Ammon's horn (tissue), 1 donor: ENCODE results near the gene SERTAD2.

Experiments used
- DNase-seq: peaks from one replicate; pipeline ENCODE4 v3.0.0-alpha.2; 2016; ENCODE audit warnings: low spot score

The SERTAD2 gene

DNA sequence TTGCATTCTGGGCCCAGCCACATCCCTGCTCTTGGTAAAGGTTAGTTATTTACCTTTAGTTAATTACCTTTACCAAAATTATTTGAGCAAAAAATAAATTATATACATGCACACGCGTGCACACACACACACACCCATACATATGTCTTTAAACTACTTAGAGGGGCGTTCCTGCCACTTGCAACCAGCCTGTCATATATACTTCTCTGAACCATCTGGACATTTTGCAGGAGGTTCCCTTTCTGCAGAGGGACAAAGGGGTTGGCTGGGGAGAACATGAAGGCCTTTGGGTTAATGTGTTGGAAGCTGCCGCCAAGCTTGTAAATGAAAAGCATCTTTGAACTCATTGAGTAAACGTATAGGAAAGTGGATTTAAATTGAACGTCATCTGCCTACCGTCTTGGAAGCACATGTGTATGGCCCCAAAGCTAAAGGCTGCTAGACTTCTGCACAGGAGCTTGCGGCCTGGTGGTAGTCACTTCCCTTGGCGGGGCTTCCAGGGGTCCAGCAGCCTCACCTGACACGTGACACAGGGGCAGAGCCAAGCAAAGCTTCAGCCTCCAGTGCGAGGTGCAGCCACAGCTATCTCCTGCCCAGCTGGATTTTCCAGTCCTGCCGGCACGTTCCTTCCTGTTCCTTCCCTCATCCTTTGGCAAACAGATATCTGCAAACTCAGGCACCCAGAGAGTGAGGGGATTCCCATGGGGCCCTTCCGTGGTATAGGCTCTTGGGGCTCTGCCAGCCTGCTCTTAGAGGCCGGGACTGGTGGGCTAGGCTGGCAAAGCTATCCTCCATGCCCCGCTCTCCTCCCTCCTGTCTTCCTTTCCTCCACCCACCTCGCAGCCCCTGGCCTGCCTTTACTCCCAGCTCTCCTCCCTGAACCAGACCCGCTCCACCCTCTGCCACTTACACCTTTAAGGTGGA, 46.1 kb downstream of the SERTAD2 start:
- DNase-seq = no peak

DNA sequence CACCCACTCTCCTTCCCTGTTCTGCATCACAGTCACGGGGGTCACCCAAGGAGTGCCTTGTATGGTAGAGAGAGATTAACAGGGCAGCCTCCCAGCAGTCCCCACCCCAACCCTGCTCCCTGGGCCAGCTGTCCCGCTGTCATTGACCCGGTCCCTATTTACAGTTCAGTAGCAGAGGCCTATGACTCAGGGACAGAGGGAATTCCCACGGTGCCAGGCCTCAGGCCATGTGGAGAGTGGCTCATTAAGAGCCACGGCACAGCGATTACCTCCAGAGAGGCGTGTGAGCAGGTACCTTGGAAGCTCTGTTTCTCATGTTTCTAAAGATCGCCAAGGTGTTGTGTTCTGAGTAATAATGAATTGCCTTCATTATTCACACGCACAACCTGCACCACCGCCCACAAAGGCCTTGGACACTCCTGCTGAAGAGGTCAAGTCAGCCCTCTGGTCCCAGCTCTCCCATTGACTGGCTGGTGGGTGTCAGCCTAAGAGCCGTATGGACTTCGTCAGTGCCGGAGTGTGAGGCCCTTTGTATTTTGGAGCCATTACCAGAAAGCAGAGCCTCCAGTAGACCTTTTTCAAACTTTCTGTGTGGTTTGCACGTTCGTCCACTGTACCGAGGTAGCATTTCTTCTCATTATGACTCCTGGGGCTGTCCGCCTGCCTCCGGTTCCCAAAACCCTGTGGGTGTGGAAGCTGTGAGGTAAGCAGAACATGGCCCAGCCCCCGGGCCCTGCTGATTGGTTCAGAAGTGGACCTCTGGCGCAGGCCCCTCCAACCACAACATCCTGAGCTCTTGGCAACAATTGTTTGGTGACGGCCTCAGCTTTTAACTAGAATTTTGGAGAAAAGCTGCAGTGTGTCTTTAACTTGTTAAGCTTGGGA, 47.0 kb downstream of the SERTAD2 start:
- peak; percentile 75 for DNase-seq

DNA sequence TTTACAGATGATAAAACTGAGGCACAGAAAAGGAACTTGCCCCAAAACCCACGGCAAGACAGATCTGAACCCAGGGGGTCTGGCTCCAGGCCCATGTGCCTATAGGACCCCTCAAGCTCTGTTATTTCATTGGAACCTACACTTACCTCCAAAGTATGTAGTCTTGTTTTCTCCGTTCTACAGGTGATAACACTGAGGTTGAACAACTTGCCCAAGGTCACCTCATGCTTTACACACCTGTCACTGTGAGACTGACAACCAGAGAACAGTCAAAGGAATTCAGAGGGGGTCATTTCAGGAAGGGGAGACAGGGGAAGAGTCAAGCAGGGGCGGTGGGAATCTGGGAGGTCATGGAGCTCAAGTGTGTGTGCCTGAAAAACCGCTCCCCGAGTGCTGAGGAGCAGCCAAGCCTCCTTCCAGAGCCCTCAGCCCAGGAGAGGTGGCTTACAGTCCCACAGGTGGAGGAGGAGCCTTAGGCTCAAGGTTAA, 47.7 kb downstream of the SERTAD2 start:
- no peak for DNase-seq

DNA sequence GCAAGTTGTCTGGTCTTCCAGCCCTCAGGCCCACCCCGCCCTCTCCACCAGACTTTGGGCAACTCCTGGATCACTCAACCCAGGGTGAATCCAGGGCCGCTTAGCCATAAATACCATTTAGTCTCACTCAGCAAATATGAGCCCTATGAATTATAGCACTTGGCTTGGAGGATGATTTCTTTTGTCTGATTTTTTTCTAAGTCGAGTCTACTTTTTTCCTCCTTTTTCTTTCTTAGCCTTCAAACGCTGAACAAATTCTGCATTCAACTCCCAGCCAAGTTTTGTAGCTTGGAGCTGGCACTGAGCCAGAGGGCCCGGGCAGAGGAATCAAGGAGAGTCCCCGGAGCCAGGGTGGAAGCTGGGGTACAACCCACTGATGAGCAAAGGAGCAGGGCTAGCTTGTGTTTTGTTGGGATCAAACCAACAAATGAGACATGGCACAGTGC, 48.7 kb downstream of the SERTAD2 start:
- DNase-seq = no peak

DNA sequence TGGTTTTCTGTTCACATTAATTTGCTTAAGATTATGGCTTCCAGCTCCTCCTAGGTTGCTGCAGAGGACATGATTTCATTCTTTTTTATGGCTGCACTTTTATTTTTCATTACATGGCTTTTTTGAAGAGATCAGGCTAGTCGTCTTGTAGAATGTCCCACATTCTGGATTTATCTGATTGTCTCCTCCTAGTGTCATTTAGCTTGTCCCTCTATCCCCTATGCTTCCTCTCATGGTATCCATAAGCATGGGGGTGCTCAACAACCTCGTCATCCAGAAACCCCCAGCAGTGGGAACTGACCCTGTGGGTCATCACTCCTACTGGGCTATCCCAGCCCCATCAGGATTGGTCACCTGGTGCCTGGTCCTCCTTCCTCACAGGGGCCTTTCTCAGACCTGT, 49.6 kb downstream of the SERTAD2 start:
- DNase-seq = no peak

DNA sequence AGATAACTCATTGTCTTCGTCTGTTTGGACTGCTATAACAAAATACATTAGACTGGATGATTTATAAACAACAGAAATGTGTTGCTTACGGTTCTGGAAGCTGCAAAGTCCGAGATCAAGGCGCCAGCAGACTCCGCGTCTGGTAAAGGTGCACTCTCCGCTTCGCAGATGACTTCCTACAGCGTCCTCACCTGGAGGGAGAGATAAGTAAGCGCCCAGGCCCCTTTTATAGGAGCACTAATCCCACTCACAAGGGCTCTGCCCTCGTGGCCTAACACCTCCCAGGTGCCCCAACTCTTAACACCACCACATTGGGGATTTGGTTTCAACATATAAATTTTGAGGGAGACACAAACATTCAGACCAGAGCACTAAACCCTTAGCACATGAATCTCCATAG, 51.3 kb downstream of the SERTAD2 start:
- no peak for DNase-seq

DNA sequence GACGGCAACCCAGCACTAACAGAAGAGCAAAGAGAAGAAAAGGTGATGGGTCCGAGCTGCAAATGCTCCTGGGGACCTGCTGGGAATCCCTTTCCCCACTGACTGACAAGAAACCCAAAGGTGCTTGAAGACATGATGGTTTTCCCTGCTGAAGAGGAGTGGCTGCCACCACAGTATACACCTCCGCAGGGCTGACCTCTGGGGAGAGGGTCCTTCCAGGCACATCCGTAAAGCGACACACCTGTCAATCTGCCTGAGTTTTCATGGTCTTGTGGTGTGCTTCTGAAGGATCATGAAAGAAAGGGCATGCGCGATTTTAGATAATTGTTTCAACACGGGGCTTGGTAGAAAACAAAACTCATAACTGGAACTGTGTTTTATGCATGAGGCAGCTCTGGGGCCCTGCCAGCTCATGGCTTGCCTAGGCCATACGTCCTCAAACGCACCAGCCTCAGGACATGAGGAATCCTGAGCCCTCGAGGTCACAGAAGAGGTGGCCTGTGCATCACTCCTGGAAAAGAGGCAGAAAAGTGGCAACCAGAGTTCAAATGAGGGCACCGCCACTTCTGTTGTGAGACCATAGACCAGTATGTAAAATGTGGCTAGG, 51.8 kb downstream of the SERTAD2 start:
- DNase-seq = no peak

DNA sequence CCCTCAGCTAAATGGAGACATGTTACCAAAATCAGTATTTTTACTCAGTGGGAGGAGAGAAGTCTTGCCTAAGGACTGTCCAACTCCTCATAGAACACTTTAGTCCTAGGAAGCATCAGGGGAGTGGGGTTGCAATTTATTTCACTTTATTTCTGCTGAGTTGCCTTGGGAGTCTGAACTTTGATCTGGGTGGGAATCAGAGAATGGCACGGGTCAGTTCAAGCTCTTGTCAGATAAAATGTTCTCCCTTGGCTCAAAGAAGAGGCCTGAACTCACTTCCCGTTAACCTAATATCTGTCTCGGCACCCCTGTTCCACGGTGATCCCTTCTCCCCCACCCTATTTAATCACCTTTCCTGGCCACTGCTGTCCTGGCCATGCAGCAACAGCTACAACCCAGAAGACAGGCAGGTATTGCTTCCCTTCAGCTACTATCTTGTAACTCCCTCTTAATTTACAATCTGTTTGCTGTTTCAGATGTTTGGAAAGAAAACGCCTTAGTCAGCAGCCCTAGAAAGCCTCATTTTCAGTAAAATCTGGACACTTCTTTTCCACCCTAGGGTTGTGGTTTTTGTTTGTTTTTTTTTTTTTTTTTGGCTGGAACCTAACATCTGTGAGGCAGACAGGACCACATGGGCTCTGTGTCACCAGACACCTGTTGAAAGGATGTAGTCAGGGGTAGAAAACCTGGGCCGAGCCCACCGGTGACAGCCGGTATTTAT, 52.5 kb downstream of the SERTAD2 start:
- DNase-seq = no peak

DNA sequence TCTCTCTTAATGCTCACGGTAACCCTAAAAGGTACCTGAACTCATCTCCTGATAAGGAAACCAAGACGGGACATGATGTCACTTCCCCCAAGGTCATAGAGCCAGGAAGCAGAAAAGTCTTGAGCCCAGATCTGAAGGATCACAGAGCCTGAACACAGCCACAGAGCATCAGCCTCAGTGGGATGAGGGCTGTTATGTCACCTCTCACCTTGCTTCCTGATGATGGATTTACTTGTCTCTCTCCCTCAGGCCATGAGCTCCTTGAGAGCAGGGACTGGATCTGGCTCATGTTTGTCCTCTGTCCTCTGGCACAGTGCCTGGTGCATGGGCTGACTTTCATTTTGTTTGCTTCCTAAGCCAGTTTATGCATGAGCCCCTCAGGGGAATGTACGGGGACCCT, 54.2 kb downstream of the SERTAD2 start:
- DNase-seq = no peak

DNA sequence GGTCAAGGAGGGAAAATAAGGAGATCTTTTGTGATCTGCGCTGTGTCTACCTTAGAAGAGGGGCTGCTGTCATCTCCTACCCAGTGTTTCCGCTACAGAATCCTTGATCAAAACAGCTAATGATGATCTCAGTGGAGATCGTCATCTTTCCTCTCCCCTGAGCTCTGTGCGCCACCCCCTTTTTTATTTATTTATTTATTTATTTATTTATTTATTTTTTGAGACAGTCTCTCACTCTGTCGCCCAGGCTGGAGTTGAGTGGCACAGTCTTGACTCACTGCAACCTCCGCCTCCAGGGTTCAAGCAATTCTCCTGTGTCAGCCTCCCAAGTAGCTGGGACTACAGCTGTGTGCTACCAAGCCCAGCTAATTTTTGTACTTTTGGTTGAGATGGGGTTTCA, 55.5 kb downstream of the SERTAD2 start:
- no peak for DNase-seq

DNA sequence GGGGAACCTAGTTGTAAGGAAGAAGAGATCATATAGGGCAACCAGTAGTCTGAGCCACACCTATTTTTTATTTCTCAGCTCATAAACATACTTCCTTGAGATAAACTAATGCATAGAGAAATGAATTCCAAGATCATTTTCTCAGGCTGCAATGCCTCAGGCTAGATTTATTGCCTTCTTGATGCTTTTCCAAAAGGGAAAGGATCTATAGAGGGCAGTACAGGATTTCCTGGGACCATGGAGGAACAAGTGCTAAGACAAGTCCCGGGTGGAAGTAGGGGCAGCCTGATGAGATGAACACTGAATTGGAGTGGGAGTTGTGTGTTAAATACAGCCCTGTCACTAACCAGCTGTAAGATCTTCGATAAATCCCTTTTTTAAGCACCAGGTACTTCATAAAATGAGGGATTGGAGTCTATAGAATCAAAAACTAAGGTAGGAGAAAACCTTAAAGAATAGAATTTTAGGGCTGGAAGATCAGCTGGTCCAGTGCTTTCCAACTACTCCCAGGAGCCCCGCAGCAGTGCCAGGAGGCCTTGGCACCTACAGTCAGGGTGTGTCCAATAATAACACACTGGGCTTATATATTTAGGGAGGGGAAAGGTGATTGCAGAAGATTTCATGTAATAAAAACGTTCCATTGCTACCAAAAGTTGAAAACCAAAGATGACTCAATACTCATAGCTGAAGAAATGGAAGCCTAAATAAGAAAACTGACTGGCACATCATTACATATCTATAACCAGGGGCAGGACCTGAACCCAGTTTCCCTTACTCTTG, 58.1 kb downstream of the SERTAD2 start:
- DNase-seq = peak; percentile 57

DNA sequence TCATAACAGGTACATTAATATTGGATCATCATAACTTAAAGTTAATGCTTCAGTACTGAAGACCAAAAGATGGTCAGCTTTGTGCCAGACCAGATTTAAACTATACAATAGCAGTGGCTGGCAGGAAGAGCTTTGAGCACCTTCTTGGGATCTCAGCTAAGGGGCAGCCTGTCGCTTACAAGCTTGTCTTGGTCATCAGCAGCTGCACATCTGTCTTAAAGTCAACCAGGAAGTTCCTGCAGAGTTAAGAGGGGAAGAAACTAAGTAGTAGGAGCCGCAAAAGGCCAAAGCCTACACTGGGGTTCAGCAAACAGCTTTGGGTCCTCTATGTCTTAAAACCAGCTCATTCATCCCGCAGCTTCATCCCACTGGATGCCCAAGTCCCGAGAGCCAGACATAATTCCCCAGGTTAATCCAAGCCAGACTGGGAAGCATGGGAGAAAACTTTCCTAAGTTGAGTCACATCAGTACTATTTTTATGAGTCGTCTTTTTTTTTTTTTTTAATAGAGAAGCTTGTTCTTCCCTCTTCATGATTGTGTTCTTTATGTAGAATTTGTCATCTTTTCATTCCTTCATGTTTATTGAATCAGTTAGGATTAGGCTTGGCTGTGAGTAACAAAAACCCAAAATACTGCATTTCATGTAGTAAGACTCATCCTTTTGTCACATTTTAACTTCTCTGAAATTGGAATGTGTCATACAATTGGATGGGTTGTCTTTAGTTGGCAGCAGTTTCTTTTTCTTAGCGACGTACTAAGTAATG, 59.3 kb downstream of the SERTAD2 start:
- DNase-seq = no peak

DNA sequence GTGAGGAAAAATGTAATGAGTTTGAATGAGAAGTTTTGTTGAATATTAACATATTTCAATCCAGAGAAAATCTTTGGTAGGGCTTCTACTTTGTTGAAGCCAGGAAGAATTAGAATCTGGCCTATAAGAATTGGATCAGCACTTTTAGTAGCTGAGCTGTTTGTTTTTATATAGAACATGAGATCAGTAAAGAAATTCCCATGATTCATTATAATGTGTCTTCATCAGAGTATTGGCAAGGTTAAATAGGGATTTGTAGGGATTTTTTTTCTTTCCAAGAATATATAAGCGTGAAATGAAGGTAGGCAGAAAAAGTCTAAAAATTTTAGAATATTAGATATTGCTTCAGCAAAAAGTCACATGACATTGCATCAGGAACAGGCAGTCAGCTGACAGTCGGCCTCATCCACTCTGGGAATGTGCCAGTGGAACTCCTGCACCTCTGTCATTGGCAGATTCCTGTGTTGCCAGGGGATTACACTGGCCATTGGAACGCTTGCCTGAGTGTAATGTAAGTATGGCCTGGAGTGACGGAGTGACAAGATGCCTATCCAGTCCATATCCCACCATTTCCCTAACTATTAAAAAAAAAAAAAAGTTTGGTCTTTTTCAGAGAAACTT, 60.6 kb downstream of the SERTAD2 start:
- no peak for DNase-seq

DNA sequence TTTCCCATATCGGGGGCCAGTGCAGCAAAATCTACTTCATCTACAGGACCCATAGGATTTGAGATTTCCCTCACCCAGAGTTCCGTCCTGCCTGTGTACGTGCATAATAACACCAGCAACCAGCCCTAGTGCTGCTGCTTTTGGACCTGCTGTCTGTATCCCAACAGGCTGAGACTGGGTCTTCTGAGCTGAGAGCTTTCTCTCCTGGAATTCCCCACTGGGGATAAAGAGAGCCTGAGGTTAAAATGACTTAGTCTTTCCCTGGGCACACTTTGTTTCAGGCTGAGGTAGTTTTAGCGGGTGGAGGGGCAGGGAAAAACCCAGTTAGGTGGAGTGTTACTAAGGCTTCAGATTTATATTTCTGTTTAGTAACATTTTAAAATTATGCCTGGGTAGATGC, 62.5 kb downstream of the SERTAD2 start:
- DNase-seq = no peak

DNA sequence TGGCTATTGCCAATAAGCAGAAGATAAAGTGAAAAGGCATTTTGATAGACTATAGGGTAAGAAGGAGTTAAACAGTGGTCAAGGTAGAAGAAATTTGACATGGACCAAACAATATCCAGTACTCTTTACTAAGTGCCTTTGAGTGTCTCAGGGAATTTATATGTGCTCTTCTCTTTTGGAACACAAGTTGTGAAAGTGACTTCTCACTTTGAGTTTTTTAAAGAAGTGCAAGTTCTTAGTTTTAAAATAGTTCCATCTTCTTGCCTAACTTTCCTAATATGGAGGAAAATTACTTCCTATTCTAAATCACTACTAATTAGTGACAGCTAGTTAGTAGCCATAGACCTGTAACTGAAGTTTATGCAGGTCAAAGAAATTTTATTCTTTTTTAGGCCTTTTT, 66.2 kb downstream of the SERTAD2 start:
- DNase-seq = no peak

DNA sequence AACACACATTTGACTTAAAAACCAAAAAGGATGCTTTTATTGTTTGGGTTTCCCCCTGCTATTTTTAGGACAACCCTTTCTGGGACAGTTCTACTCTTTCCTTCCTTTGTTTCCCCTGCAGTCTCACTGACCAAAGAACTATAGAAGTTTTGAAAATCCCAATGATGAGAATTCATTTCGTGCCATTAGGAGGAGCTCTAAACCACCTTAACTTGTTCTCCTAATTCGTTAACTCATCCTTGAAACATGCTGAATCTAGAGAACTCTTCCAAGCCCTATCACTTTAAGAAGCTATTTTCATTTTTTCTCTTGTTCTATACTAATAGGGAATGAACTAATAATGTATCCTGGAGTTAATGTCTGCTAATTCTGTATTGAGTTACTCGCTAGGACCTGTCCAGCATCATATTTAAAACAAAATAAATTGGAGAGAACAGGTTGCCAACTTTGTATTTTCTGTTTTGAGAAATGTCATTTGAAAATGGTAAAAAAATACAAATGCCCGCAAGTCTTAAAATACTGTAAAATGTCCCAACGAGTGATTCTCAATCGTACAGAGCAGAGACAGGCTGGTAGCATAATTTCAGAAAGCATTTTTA, 66.7 kb downstream of the SERTAD2 start:
- peak; percentile 61 for DNase-seq

DNA sequence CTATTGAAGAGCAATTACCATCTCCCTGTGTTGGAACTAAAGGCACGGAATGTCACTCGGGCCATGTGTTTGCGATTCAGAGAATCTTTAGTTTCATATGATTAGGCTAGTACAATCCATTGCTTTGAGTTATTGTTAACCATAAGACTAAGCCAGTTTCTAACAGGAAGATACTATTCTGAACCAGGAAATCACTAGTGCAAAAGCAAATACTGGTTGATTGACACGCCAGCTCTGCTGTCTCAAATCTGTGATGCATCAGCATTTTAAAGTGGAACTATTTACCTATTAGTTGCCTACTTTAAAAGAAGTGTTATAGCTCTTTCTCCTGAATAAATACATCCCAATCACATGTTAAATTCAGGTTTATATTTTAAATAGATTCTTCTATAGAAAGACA, 67.7 kb downstream of the SERTAD2 start:
- DNase-seq = no peak

DNA sequence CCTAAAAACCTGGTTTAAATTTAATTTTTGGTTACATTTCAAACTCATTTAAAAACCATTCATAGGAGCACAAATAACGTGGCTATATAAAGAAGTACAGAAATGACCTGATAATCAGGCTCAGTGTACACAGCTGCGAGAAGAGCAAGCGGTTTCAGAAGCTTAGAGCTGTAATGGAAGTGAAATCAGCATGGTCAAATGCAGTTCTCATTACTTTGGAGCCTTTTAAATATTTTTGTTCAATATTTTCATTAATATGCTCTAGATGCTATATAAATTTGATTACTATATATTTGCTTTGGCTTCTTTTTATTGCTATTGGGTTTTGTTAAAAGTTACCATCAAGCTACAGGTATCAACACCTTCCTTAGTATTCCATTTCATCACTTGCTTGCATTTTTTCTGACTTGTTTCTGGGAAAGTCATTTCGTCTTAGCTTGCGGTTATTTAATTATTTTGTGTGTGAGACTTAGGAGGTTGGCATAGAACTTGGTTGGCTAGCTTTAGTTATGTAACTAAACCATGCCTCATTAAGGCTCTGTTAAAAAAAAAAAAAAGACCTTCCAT, 70.9 kb downstream of the SERTAD2 start:
- no peak for DNase-seq
